Stimulated activated CD8-positive, alpha-beta memory T cell treated with anti-CD3 and anti-CD28 coated beads, Interleukin-7, amount 100 ng/mL, for 1 hour (primary cell): ENCODE results near the gene OR2T11.
A peak's percentile ranks its signal among the peaks of the same experiment; 100 is the strongest.
"Not testable (repeated sequence)": the region's sequence is repeated elsewhere in the genome, so short reads cannot be mapped to it uniquely, and the experiment has no call there.

Experiments used
- DNase-seq, 2 donors: peaks; one replicate each; pipeline ENCODE4 v3.0.0-alpha.2; 2020; ENCODE audit warnings: low read depth in 2 of 2

The OR2T11 gene

GRCh38 chr1:248618878-248619277 lies 16.0 kb downstream of the OR2T11 start:
- peak in 1 of 2 donors; percentile 37 for DNase-seq

GRCh38 chr1:248618119-248618518 lies 16.8 kb downstream of the OR2T11 start:
- no peak for DNase-seq

GRCh38 chr1:248613742-248614141 lies 21.1 kb downstream of the OR2T11 start:
- DNase-seq: no peak

- no peak for DNase-seq
Observed at GRCh38 chr1:248611883-248612414, 22.9 kb downstream of the OR2T11 start.

GRCh38 chr1:248610301-248610700 lies 24.6 kb downstream of the OR2T11 start:
- DNase-seq: no peak

GRCh38 chr1:248599396-248599795 lies 35.5 kb downstream of the OR2T11 start:
- no peak for DNase-seq

GRCh38 chr1:248597589-248597988 lies 37.3 kb downstream of the OR2T11 start, which contains the start of gene OR2T10:
OR2T10 (minus strand) TSS chr1:248597700; CDS start chr1:248593768, 3,932 bp downstream.
- DNase-seq: no peak

- DNase-seq: no peak
Observed at GRCh38 chr1:248596615-248597014, 38.3 kb downstream of the OR2T11 start.

- DNase-seq: no peak
Observed at GRCh38 chr1:248593226-248593625, 41.7 kb downstream of the OR2T11 start.

- no peak for DNase-seq
Observed at GRCh38 chr1:248592655-248593054, 42.2 kb downstream of the OR2T11 start.

- no peak for DNase-seq
Observed at GRCh38 chr1:248590055-248590454, 44.8 kb downstream of the OR2T11 start.

GRCh38 chr1:248589334-248589733 lies 45.6 kb downstream of the OR2T11 start:
- DNase-seq: no peak

GRCh38 chr1:248585266-248585665 lies 49.6 kb downstream of the OR2T11 start:
- DNase-seq: no peak

- DNase-seq: no peak
Observed at GRCh38 chr1:248576260-248576980, 58.5 kb downstream of the OR2T11 start.

GRCh38 chr1:248574657-248575056 lies 60.2 kb downstream of the OR2T11 start, which contains the start of gene OR2T34:
OR2T34 (minus strand) TSS chr1:248574757; CDS start chr1:248574757, 0 bp downstream.
- DNase-seq: not testable (repeated sequence)

GRCh38 chr1:248573856-248574255 lies 61.0 kb downstream of the OR2T11 start:
- not testable (repeated sequence) for DNase-seq
